Fibroblast of the aortic adventitia (primary cell): ENCODE results near the gene GALNT15. TPM values are rescaled to one million over a fixed set of nuclear protein-coding genes. Genes with fewer than 3 reads are reported as not detected.

Source experiments
- DNase-seq: peaks from one replicate; pipeline ENCODE4 v3.0.0-alpha.2; 2010; ENCODE audit warnings: low read depth
- H3K4me3 ChIP-seq: 2 replicates; pipeline ENCODE4 v1.5.1; 2011; ENCODE audit warnings: low read depth, mild to moderate bottlenecking, control low read depth, low read length, moderate library complexity
- total RNA-seq: library from RNA; depleted of rRNA; stranded (reverse); fragments of >200 nt; gene quantifications from 2 replicates; pipeline ENCODE4 v1.2.3, GENCODE V29; 2012; ENCODE audit warnings: low replicate concordance
- TF ChIP-seq, protein P1 (sequence below): IDR thresholded peaks from 2 replicates; pipeline ENCODE4 v1.5.1; 2011; ENCODE audit warnings: mild to moderate bottlenecking, low read length, control low read depth, inconsistent platforms; ENCODE audit not compliant: insufficient read depth

The GALNT15 gene
- total RNA-seq, 1 donor: 10.9 TPM

DNA sequence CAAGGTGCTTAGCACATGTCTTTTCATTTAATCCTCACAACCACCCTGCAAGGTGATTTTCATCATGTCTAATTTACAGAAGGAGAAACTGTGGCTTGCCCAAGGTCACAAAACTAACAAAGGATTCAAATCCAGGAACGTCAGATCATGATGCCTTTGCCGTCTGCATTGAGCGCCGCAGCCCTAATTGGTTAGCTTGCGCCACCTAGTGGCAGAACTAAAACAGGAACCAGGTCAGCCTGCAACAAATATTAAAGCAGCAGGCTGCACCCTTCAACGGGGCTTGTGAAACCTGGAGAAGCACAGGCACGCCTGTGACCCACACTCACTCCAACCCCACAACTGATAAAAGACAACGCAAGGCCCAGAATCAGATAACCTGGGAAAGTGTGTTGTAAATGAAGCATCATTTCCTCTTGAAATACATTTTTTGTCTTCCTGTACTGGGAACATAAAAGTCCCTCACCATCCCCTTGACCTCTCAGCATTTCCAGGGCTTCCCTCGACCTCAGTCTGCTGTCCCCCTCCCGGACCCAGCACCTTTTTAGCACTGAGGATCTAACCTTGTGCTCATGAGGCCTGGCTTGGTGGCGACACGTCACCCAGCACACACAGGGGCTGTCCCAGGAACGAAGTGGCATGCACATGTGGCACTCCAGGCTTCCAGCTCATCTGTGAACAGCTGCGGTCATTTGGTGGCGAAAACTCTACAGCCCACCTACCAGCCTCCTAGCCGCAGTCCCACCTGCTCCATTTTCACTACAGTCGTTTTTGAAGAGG is 73.0 kb downstream of the GALNT15 start:
- peak; percentile 92 for DNase-seq
- TF ChIP-seq, protein P1, sequence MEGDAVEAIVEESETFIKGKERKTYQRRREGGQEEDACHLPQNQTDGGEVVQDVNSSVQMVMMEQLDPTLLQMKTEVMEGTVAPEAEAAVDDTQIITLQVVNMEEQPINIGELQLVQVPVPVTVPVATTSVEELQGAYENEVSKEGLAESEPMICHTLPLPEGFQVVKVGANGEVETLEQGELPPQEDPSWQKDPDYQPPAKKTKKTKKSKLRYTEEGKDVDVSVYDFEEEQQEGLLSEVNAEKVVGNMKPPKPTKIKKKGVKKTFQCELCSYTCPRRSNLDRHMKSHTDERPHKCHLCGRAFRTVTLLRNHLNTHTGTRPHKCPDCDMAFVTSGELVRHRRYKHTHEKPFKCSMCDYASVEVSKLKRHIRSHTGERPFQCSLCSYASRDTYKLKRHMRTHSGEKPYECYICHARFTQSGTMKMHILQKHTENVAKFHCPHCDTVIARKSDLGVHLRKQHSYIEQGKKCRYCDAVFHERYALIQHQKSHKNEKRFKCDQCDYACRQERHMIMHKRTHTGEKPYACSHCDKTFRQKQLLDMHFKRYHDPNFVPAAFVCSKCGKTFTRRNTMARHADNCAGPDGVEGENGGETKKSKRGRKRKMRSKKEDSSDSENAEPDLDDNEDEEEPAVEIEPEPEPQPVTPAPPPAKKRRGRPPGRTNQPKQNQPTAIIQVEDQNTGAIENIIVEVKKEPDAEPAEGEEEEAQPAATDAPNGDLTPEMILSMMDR: peak; percentile 89
- no peak overlapping the region for H3K4me3 ChIP-seq

DNA sequence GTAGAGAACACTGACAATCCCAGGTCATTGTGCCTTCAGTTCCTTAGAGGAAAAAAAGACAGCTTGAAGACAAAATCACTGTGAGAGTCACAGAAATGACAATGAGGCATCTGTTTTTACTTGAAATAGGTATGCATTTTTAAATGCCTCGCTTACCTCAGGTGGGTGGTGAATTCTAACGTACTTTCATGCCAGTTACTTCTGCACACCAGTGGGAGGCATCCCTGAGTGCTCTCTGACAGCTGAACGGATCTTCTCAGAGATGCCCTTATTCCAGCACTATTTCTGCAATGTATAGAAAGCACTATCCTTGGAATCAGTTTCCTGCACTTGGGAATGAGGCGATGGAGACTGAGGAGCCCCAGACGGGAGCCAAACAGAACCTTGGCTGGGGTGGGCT is 74.1 kb downstream of the GALNT15 start:
- no peak overlapping the region for H3K4me3 ChIP-seq
- TF ChIP-seq, protein P1: no peak
- no peak for DNase-seq

DNA sequence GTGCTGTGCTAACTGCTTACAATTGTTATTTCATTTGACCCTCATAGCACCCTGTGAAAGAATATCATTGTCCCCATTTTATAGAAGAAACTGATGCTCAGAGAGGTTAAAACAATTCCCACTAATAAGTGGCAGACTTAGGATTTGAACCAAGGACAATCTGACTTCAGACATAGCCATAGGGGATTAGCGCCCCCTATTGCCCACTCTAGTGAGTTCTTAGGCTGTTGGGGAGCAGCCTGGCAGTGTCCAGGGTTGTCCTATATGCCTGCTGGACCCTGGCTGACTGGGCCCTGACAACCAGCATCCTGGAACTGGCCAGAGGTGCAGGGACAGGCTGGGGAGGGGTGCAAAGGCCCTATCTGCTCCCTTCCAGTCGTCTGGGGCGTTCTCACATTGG is 74.9 kb downstream of the GALNT15 start:
- H3K4me3 ChIP-seq: no peak overlapping the region
- TF ChIP-seq, protein P1: peak; percentile 45
- DNase-seq: peak; percentile 49

DNA sequence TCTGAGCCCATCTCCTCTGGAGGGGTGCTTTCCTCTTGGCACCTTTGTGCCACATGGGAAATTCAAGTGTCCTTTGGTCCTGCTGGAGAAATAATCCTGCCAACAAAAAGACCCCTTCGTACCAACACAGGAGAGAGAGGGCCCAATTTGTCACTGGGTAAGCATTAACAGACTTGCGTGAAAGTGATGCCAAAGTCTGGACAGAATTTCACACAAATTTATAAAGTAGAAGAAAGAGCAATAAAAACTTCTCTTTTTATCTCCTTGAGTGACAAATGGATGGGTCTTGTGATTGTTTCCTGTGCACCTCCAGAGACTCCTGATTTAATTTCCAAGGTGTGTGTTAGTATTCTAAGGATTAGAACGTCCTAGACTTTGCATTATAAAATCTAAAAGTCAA is 75.4 kb downstream of the GALNT15 start:
- no peak for DNase-seq
- H3K4me3 ChIP-seq: no peak overlapping the region
- TF ChIP-seq, protein P1: no peak

DNA sequence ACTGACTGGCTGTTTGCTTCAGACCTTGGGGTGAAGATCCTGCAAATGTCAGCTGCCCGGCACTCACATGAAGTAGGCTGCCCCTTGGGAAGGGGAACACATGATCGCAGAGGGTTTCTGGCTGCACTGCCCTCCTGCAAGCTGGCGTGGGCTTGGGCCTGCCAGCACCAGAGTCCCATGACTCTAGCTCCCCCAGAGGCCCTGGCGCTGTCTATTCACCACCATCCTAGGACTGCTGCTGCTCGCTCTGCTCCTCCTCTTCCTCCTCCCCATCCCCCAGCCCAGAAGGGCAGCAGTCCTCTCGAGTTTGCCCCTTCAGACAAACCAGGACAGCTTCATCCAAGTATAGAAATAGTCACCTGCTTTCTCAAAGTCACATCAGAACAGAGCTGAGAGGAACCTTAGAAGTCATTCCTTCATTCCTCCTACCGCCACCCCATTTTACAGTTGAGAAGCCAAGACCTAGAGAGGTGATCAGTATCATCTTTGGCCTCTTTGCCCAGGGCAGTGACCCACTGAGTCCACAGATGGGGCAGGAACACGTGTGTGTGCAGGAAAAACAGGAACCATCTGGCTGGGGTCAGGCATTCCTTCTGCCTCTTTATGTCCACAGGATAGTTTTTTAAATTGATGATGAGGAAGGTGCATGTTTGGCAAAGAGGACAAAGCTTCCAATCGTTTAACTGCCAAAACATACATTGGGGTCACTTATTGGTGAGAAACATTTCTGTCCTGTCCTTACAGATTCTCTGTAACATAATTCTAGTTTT is 77.0 kb downstream of the GALNT15 start:
- TF ChIP-seq, protein P1: no peak
- no peak overlapping the region for H3K4me3 ChIP-seq
- DNase-seq: no peak

DNA sequence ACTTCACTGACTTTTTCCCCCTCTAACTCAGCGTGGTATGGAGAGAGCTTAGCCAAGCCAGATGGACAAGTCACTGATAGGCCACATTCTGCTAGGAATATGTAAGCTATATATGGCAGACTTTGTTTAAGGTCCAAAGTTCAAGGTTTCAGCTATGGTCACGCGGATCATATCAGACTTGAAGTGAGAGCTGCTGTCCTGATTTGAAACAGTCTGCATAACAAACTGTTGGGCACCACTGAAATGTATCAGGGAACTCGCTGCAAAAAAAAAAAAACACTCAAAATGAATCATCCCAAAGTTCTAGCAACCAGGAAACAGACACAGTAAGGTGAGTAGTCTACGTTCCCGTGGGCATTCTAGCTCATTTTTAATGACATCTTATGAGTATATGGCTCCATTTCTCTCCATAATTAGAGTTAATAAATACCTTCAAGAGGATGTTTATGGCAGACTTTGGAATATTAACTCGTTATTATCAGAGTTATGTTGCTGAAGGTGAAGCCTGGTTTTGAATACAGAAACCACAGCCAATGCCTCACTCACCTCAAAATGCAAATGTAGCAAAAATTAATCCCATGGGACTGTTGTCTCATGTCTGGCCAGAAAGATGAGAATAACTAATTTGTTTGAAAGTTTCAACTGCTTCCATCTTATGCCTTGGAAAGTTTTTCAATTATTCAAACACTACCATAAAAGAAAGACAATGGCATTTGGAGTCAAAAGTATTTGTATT is 77.9 kb downstream of the GALNT15 start:
- TF ChIP-seq, protein P1: no peak
- DNase-seq: no peak
- H3K4me3 ChIP-seq: no peak overlapping the region
